Progenitor cell of endocrine pancreas (in vitro differentiated cells): ENCODE data around the gene SHKBP1. TPM values are rescaled to one million over a fixed set of nuclear protein-coding genes. Genes with fewer than 3 reads are reported as not detected.

Source experiments
- DNase-seq: peaks from one replicate; pipeline ENCODE4 v3.0.0; 2021; ENCODE audit warnings: low spot score; ENCODE audit not compliant: unreplicated experiment
- H3K27ac Mint-ChIP-seq: 2 replicates; pipeline ENCODE4 v1.8.0; 2021; ENCODE audit warnings: mild to moderate bottlenecking, moderate library complexity, mixed read lengths
- H3K27me3 Mint-ChIP-seq: 2 replicates; pipeline ENCODE4 v1.8.0; 2021; ENCODE audit warnings: mixed read lengths
- H3K36me3 Mint-ChIP-seq: 2 replicates; pipeline ENCODE4 v1.8.0; 2022; ENCODE audit warnings: mixed read lengths; ENCODE audit not compliant: insufficient read depth
- H3K4me1 Mint-ChIP-seq: 2 replicates; pipeline ENCODE4 v1.8.0; 2021; ENCODE audit warnings: low read depth, mixed read lengths
- H3K4me3 Mint-ChIP-seq: 2 replicates; pipeline ENCODE4 v1.8.0; 2021; ENCODE audit warnings: low read depth, mild to moderate bottlenecking, moderate library complexity, mixed read lengths
- H3K9me3 Mint-ChIP-seq: 2 replicates; pipeline ENCODE4 v1.8.0; 2021; ENCODE audit warnings: low read depth, mixed read lengths
- total RNA-seq: library from RNA; stranded (reverse); gene quantifications from 2 replicates; pipeline ENCODE4 v1.2.1, GENCODE V29; 2021
- TF ChIP-seq, protein P1 (sequence below): fragments of 200-600 bp; sonication (generic); IDR thresholded peaks from one replicate; pipeline ENCODE4 v1.5.0; 2021; ENCODE audit warnings: antibody characterized with exemption, mild to moderate bottlenecking; ENCODE audit not compliant: unreplicated experiment

SHKBP1 gene
- total RNA-seq, 1 donor from 2014 or later: 114 TPM

DNA sequence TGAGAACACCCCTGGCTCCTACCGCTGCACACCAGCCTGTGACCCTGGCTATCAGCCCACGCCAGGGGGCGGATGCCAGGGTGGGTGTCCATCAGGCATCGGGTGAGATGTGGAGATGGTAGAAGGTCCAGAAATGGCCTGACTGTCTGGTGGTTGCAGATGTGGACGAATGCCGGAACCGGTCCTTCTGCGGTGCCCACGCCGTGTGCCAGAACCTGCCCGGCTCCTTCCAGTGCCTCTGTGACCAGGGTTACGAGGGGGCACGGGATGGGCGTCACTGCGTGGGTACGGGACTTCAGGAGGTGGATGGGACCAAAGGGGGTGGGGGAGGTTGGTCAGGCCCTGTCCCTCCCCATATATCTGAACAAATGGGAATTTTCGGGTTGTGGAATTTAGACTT is 40.3 kb downstream of the SHKBP1 start:
- peaks cover 3% of the 10 kb centered on the region for H3K4me1 Mint-ChIP-seq
- no peaks in the 10 kb centered on the region for H3K9me3 Mint-ChIP-seq
- H3K4me3 Mint-ChIP-seq: no peak overlapping the region
- TF ChIP-seq, protein P1, sequence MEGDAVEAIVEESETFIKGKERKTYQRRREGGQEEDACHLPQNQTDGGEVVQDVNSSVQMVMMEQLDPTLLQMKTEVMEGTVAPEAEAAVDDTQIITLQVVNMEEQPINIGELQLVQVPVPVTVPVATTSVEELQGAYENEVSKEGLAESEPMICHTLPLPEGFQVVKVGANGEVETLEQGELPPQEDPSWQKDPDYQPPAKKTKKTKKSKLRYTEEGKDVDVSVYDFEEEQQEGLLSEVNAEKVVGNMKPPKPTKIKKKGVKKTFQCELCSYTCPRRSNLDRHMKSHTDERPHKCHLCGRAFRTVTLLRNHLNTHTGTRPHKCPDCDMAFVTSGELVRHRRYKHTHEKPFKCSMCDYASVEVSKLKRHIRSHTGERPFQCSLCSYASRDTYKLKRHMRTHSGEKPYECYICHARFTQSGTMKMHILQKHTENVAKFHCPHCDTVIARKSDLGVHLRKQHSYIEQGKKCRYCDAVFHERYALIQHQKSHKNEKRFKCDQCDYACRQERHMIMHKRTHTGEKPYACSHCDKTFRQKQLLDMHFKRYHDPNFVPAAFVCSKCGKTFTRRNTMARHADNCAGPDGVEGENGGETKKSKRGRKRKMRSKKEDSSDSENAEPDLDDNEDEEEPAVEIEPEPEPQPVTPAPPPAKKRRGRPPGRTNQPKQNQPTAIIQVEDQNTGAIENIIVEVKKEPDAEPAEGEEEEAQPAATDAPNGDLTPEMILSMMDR: no peak
- no peak overlapping the region for H3K27ac Mint-ChIP-seq
- H3K36me3 Mint-ChIP-seq: peaks cover 3% of the 10 kb centered on the region
- H3K27me3 Mint-ChIP-seq: peaks cover 40% of the 10 kb centered on the region
- DNase-seq: no peak

DNA sequence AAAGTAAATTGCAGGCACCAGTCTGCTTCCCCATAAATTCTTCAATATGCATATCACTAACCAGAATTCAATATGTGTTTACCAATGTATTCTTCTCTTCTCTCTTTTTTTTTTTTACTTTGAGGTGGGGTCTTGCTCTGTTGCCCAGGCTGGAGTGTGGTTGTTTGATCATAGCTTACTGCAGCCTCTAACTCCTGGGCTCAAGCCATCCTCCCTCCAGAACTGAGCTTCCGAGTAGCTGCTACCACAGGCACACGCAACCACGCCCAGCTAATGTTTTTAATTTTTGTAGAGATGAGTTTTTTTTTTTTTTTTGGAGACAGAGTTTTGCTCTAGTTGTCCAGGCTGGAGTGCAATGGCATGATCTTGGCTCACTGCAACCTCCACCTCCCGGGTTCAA is 41.3 kb downstream of the SHKBP1 start:
- TF ChIP-seq, protein P1: no peak
- Mint-ChIP-seq H3K27me3 (peaks cover 31% of the 10 kb centered on the region), H3K4me1 (peaks cover 3% of the 10 kb centered on the region), H3K36me3 (peaks cover 4% of the 10 kb centered on the region), H3K9me3 (no peaks in the 10 kb centered on the region), H3K4me3 (no peak overlapping the region), H3K27ac (no peak overlapping the region)
- no peak for DNase-seq

GRCh38 chr19:40619333-40620160 is 42.9 kb downstream of the SHKBP1 start:
- Mint-ChIP-seq H3K9me3 (no peaks in the 10 kb centered on the region), H3K4me1 (peaks cover 8% of the 10 kb centered on the region), H3K27me3 (peaks cover 19% of the 10 kb centered on the region), H3K27ac (no peak overlapping the region), H3K36me3 (peaks cover 4% of the 10 kb centered on the region), H3K4me3 (no peak overlapping the region)
- DNase-seq: no peak
- TF ChIP-seq, protein P1: no peak

DNA sequence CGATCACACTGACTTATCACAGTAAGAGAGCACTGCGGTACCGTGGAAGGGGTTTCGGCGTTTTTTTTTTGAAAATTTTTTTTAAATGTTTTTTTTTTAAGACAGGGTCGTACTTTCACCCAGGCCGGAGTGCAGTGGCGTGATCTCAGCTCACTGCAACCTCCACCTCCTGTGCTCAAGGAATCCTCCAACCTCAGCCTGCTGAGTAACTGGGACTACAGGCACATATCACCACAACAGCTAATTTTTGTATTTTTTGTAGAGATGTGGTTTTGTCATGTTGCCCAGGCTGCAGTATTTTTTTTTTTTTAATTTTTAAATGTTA is 43.5 kb downstream of the SHKBP1 start:
- no peak for DNase-seq
- no peaks in the 10 kb centered on the region for H3K9me3 Mint-ChIP-seq
- TF ChIP-seq, protein P1: no peak
- H3K27ac Mint-ChIP-seq: no peak overlapping the region
- peaks cover 6% of the 10 kb centered on the region for H3K4me1 Mint-ChIP-seq
- H3K36me3 Mint-ChIP-seq: peaks cover 4% of the 10 kb centered on the region
- peaks cover 13% of the 10 kb centered on the region for H3K27me3 Mint-ChIP-seq
- no peak overlapping the region for H3K4me3 Mint-ChIP-seq

GRCh38 chr19:40621283-40621682 is 44.6 kb downstream of the SHKBP1 start:
- peaks cover 7% of the 10 kb centered on the region for H3K27me3 Mint-ChIP-seq
- TF ChIP-seq, protein P1: no peak
- no peak overlapping the region for H3K27ac Mint-ChIP-seq
- H3K4me1 Mint-ChIP-seq: peaks cover 6% of the 10 kb centered on the region
- no peak overlapping the region for H3K4me3 Mint-ChIP-seq
- no peaks in the 10 kb centered on the region for H3K9me3 Mint-ChIP-seq
- DNase-seq: no peak
- peaks cover 4% of the 10 kb centered on the region for H3K36me3 Mint-ChIP-seq
